Uterus (tissue), 4 donors: ENCODE data around the gene SNX19. TPM values are rescaled to one million over a fixed set of nuclear protein-coding genes. Genes with fewer than 3 reads are reported as not detected.

Experiments
- DNase-seq, 2 donors: peaks; one replicate each; pipeline ENCODE4 v3.0.0-alpha.2; 2019 to 2020
- H3K27ac ChIP-seq, 2 donors: fragments of 200-600 bp; sonication (generic); 1 replicate in 1 of 2; 2 replicates in 1 of 2; pipeline ENCODE4 v1.5.1; 2016 to 2018
- H3K27me3 ChIP-seq, 2 donors: fragments of 200-600 bp; sonication (generic); one replicate each; pipeline ENCODE4 v1.5.1; 2018 to 2019; ENCODE audit warnings: control low read depth in 1 of 2
- H3K36me3 ChIP-seq, 2 donors: fragments of 200-600 bp; sonication (generic); one replicate each; pipeline ENCODE4 v1.5.1; 2019; ENCODE audit warnings: control low read depth in 1 of 2
- H3K4me1 ChIP-seq, 2 donors: fragments of 200-600 bp; sonication (generic); one replicate each; pipeline ENCODE4 v1.5.1; 2018 to 2019; ENCODE audit warnings: control low read depth in 1 of 2
- H3K4me3 ChIP-seq, 2 donors: fragments of 200-600 bp; sonication (generic); 1 replicate in 1 of 2; 2 replicates in 1 of 2; pipeline ENCODE4 v1.5.1; 2018 to 2019; ENCODE audit warnings: mild to moderate bottlenecking in 1 of 2
- H3K9me3 ChIP-seq, 2 donors: fragments of 200-600 bp; sonication (generic); one replicate each; pipeline ENCODE4 v1.5.1; 2019; ENCODE audit warnings: control low read depth in 1 of 2
- POLR2A ChIP-seq, 2 donors: fragments of 450-650 bp; IDR thresholded peaks; one replicate each; pipeline ENCODE4 v1.6.1; 2016; ENCODE audit warnings: antibody characterized with exemption in 2 of 2, mild to moderate bottlenecking in 1 of 2, moderate library complexity in 1 of 2
- intact Hi-C: fragments of 100-400 bp; cut with DNase I; formaldehyde crosslinking; loops from one replicate; pipeline ENCODE4 v1.15.1; 2023; ENCODE audit warnings: low total_unique reads
- total RNA-seq, 4 donors: library from RNA; depleted of rRNA in 3 of 4; stranded (reverse); fragments of >200 nt in 3 of 4; gene quantifications; one replicate each; pipeline versions ENCODE4 v1.1.0 to v1.2.4, GENCODE V29; 2014 to 2023
- TF ChIP-seq, protein P1 (sequence below), 4 experiments: fragments of 200-600 bp in 2 of 4; fragments of 450-650 bp in 2 of 4; sonication (generic) in 2 of 4; IDR thresholded peaks; one replicate each; pipeline ENCODE4 v1.5.1; 2016 to 2019; ENCODE audit warnings: antibody characterized with exemption in 4 of 4, mild to moderate bottlenecking in 2 of 4, moderate library complexity in 1 of 4
- donor health status: DM: yes; HTN: yes; CAD: no.

SNX19 gene
- total RNA-seq, 4 donors from 2014 or later, result 24.4 to 226 (median 82.3) TPM

DNA sequence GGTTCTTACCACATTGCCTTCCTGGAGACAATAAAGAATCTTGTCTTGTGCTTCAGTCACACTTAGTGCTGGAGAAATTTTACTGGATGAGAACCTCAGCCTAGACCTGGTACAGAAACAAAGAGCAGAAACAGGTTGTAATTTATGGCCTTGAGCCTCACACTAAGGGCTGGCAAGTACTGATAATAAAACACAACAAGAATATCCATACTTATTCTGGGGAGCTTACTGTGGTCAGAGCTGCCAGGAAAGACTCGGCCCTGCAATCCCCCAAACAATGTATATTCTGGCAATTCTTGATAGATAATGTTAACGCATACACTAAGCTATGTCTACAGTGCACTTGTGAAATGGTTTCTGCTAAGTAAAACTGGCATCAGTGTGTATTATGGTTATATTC, 9.7 kb downstream of the SNX19 start:
- no peaks in the 10 kb centered on the region for H3K4me1 ChIP-seq
- no peaks in the 10 kb centered on the region for H3K36me3 ChIP-seq
- H3K9me3 ChIP-seq, result no peaks in the 10 kb centered on the region
- no peak overlapping the region for H3K4me3 ChIP-seq
- TF ChIP-seq, protein P1, sequence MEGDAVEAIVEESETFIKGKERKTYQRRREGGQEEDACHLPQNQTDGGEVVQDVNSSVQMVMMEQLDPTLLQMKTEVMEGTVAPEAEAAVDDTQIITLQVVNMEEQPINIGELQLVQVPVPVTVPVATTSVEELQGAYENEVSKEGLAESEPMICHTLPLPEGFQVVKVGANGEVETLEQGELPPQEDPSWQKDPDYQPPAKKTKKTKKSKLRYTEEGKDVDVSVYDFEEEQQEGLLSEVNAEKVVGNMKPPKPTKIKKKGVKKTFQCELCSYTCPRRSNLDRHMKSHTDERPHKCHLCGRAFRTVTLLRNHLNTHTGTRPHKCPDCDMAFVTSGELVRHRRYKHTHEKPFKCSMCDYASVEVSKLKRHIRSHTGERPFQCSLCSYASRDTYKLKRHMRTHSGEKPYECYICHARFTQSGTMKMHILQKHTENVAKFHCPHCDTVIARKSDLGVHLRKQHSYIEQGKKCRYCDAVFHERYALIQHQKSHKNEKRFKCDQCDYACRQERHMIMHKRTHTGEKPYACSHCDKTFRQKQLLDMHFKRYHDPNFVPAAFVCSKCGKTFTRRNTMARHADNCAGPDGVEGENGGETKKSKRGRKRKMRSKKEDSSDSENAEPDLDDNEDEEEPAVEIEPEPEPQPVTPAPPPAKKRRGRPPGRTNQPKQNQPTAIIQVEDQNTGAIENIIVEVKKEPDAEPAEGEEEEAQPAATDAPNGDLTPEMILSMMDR (IDR thresholded peaks at IDR 0.05), result no peak
- no peak for TF ChIP-seq POLR2A (IDR thresholded peaks at IDR 0.05)
- no peak overlapping the region for H3K27ac ChIP-seq
- no peaks in the 10 kb centered on the region for H3K27me3 ChIP-seq
- no peak for DNase-seq
- intact Hi-C loops, result no loop called here

DNA sequence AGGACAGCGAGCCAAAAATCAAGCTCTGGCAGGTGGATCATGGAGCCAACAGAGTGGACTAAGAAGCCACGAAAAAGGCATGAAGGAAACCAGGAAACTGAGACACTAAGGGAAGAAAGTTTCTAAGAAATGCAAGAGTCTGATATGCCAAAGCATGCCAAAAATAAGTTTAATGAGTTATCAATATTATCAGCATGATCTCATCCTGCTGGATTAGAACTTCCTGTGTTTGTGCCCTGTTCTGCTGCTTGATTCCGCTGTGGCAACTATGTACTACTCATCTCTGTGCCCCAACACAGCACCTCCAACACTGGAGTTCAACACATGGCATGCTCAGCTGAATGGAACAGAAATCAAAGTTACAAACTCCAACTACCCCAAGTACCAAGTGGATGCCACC, 10.8 kb downstream of the SNX19 start:
- H3K36me3 ChIP-seq, result no peaks in the 10 kb centered on the region
- no peaks in the 10 kb centered on the region for H3K4me1 ChIP-seq
- no peaks in the 10 kb centered on the region for H3K9me3 ChIP-seq
- H3K27ac ChIP-seq, result no peak overlapping the region
- DNase-seq, result no peak
- H3K27me3 ChIP-seq, result no peaks in the 10 kb centered on the region
- intact Hi-C loops, result no loop called here
- no peak overlapping the region for H3K4me3 ChIP-seq
- TF ChIP-seq, protein P1 (IDR thresholded peaks at IDR 0.05), result no peak
- TF ChIP-seq POLR2A (IDR thresholded peaks at IDR 0.05), result no peak

DNA sequence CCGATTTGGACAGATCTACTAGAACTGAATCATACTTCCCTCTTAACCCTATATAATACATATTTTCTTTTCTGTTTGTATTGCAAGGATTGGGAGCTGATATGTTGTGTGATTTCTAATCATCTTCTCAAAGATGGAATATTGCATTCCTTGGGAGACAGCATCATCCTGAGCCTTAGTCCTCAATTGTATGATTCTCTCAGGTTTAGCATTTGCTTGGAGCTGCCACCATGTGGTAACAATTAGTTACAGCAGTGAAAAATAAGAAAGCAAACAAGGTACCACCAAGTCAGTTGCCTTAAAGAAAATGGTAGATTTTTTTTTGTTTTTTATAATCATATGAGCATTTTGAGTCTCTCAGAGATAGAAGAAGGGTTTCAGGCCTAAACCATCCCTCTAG, 11.9 kb downstream of the SNX19 start:
- Histone ChIP-seq H3K27ac (no peak overlapping the region), H3K4me1 (no peaks in the 10 kb centered on the region), H3K9me3 (no peaks in the 10 kb centered on the region), H3K36me3 (no peaks in the 10 kb centered on the region), H3K27me3 (no peaks in the 10 kb centered on the region), H3K4me3 (no peak overlapping the region)
- TF ChIP-seq, protein P1 (IDR thresholded peaks at IDR 0.05), result peak in 3 of 4 experiments; percentile 5 to 18 (median 10)
- TF ChIP-seq POLR2A (IDR thresholded peaks at IDR 0.05), result no peak
- no peak for DNase-seq
- intact Hi-C loops, result no loop called here

DNA sequence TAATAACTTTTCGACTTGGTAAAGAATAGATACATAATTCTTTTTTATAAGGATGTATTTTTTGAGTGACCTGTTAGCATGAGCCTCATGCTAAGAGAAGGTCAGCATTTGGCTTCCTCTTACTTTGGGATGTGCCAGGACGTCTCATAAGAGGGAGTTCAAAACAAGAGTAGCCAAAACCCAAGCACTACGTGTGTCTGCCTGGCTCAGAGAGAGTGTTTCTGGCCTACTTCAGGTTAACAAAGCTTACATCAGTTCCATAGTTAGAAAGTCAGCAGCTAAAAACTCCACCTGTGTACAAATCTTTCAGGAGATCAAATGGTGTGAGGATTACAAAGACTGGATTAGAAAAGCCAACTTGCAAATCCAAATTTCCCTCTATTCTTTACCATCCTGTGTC, 13.9 kb downstream of the SNX19 start:
- Histone ChIP-seq H3K36me3 (no peaks in the 10 kb centered on the region), H3K27me3 (no peaks in the 10 kb centered on the region), H3K4me3 (no peak overlapping the region), H3K9me3 (no peaks in the 10 kb centered on the region), H3K27ac (peak overlapping the region; percentile 45 to 75), H3K4me1 (peaks cover 4 to 8% of the 10 kb centered on the region in 2 donors)
- DNase-seq, result peak in 1 of 2 donors; percentile 49
- intact Hi-C loops, result no loop called here
- TF ChIP-seq, protein P1 (IDR thresholded peaks at IDR 0.05), result no peak
- TF ChIP-seq POLR2A (IDR thresholded peaks at IDR 0.05), result no peak

DNA sequence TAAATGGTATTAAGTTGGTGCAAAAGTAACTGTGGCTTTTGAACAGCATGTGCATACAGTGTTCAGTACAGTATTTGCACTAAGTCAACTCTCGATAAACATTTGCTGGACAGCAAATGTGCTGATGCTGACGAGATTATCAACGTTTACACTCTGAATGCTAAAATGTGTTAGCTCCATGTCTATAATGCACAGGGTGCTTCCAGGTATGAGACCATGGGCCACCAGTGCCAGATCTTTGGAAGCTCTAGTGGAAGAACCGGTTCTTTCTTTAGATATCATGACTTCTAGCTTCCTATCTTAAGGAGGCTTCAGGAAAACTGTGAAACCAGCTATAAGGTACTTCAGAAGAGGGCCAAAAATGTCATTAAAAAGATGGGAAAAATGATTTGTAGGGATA, 17.2 kb downstream of the SNX19 start:
- TF ChIP-seq POLR2A (IDR thresholded peaks at IDR 0.05), result no peak
- TF ChIP-seq, protein P1 (IDR thresholded peaks at IDR 0.05), result no peak
- Histone ChIP-seq H3K4me3 (no peak overlapping the region), H3K27me3 (no peaks in the 10 kb centered on the region), H3K27ac (peak overlapping the region; percentile 75 to 92), H3K4me1 (peaks cover 8 to 17% of the 10 kb centered on the region in 2 donors), H3K36me3 (no peaks in the 10 kb centered on the region), H3K9me3 (no peaks in the 10 kb centered on the region)
- no peak for DNase-seq
- intact Hi-C loops, result no loop called here
